ENCODE results near the gene ANKRD18A.
"Not testable (repeated sequence)": the region's sequence is repeated elsewhere in the genome, so short reads cannot be mapped to it uniquely, and the experiment has no call there.

The ANKRD18A gene

GRCh38 chr9:38629511-38629910 is 9.1 kb upstream of the ANKRD18A start:
- no peak for DNase-seq

GRCh38 chr9:38626006-38626405 is 5.6 kb upstream of the ANKRD18A start:
- DNase-seq, result no peak

DNA sequence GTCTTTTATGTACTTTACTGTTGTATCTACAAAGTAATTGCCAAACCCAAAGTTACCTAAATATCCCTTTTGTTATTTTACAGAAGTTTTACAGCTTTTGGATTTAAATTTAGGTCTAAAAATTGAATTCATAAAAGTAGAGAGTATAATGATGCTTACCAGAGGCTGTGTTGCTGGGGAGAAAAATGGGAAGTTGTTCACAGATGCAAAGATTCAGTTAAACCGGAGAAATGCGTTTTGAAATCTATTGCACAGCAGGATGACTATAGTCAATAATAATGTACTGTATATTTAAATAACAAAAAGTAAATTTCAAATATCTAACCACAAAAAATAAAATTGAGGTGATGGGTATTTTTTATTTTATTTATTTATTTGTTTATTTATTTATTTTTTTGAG is 2.6 kb upstream of the ANKRD18A start:
- no peak for DNase-seq

DNA sequence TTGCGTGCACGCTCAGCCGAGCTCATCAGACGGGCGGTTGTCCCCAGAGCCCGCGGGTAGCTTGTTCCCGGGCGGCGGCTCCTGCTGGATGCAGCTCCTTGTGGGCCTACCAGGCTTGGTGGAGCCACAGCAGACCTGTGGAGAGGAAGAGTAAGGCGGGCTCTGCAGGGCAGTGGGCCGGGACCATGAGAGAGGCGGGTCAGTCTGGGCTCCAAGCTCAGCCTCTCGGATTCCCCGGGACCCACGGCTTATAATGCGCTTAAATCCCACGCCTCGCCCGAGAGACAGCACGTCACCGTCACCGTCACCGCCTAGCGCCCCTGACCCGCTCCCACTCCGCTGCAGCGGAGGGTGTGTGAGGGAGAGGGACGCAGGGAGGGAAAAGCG is 1.9 kb upstream of the ANKRD18A start:
- DNase-seq, result peak in 13 of 58 donors; percentile 8 to 61 (median 31)

DNA sequence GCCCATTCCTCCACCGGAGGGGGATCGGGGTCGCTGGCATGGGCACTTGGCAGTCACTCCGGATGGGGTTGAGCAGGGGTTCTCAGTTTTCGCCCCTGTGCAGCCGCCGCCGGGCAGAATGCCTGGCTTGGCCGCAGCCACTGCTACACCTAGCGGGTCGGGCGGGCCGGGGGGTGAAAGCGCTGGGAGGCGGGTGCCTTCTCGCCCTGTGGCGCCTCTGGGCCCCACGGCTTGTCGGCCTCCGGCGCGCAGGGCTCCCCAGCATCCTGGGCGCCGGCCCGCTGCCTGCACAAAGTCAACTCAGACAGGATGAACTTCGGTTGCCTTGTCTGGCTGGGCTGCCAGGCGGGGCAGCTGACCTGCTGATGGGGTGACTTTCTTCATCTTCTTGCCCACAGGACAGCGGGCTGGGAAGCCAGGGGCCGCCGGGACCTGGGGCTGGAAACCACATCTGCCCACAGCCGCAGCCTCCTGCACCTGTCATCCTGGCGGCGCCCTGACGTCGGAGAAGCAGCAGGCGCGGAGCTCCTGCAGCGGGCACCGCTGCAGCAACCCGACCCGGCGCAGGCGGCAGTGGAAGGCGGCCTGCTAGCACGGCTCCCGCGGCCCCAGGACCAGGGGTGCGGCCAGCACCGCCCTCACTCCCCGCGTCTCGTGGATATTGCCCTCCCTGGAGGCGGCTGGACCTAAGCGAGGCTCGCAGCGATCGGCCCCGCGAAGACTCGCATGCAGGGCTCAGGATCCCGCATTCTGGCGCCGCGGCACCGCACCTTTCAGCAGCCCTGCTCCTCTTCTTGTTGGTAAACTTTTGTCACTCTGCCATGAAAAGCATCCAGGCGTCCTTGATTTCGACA is 1.3 kb upstream of the ANKRD18A start:
- peak in 15 of 58 donors; percentile 11 to 61 (median 40) for DNase-seq

- peak in 3 of 58 donors; percentile 21 to 40 (median 33) for DNase-seq
Observed at GRCh38 chr9:38619556-38620447, 594 bp downstream of the ANKRD18A start.

DNA sequence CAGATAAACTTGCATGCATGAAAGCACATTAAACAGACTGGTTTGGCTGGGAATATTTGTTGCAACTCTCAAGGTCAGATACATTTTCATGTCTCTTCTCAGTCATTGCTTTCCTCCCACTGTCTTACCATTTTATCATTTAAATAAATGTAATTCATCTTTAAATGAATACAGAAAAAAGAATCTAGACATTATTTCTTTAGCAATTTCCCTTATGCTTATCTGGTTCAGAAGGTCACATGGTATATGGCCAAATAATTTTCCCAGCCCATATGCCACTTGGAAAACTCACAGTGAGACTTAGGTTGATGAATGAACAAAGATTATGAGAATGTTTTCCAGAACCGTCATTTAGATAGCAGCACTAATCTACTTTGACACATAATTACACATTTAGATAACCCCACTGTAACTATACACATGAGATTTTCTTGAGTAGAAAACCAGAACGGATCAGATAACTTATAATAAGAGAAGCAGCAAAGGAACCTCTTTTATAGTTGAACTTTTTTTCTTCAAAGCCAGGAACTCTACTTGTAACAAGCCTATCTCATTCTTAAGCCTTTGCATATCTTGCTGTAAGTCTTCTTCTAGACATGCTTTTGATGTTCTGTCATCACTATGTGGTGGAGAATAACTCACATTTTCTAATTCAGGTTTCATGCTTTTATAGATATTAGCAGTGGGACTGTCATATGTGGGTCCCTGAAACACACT is 22.2 kb downstream of the ANKRD18A start:
- not testable (repeated sequence) for DNase-seq

DNA sequence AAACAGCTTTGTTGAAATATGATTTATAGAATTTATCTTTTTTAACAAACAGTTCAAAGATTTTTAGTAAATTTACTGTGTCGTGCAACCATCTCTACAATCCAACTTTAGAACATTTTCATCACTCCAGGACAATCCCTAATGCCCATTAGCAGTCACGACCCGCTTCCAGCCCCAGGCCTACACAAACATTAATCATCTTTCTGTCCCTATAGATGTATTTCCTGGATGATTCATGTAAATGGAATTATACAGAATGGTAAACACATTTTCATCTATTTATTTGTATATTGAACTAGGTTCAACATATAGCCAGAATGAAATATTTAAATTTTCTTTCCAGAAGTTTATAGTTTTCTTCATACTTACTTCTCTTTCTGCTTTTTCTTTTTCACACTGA is 25.3 kb downstream of the ANKRD18A start:
- not testable (repeated sequence) for DNase-seq

- DNase-seq, result peak in 25 of 58 donors; percentile 1 to 26 (median 8)
Observed at GRCh38 chr9:38591346-38592063, 28.9 kb downstream of the ANKRD18A start.

GRCh38 chr9:38583765-38584164 is 36.6 kb downstream of the ANKRD18A start:
- DNase-seq, result not testable (repeated sequence)

DNA sequence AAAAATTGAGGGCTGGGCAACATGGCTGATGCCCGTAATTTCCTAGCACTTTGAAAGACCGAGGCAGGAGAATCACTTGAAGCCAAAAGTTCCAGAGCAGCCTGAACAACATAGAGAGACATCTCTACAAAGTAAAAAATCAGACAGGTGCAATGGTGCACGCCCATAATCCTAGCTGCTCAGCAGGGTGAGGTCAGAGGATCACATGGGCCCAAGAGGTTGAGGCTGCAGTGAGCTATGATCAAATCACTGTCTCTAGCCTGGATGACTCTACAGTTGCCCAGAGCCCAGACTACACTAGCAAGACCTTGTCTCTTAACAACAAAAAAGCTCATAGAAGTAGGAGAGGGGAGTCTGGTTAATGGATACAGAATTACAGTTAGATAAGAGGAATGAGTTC is 40.3 kb downstream of the ANKRD18A start:
- not testable (repeated sequence) for DNase-seq

GRCh38 chr9:38576181-38576580 is 44.2 kb downstream of the ANKRD18A start:
- DNase-seq, result not testable (repeated sequence)

DNA sequence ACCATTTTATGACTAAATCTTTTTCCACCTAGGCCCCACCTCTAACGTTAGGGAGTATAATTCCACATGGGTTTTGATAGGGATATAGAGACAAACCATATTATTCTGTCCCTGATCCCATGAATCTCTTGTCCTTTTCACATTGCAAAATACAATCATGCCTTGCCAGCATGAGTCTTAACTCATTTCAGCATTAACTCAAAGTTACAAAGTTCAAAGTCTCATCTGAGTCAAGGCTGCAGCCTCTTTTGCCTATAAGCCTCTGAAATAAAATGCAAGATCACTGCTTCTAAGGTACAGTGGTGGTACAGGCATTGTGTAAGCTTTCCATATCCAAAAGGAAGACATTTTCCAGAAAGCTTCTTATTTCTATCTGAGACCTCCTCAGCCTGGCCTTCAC is 54.3 kb downstream of the ANKRD18A start:
- DNase-seq, result not testable (repeated sequence)

DNA sequence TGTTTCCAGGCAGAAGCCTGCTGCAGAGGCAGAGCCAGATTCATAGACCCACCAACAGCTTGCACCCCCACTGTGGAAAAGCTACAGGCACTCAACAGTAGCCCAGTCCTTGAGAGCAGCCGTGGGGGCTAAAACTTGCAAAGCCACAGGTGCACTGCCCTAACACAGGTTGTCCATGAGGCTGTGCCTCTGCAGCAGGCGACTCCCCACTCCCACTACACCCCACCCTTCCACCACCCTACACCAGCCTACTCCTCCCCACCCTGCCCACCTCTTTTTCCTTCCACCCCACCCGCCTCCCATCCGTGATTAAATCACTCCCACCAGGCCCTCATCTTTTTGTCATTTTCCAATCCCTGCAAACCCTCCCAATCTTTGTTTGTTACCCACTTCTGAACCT is 55.2 kb downstream of the ANKRD18A start:
- DNase-seq, result not testable (repeated sequence)

DNA sequence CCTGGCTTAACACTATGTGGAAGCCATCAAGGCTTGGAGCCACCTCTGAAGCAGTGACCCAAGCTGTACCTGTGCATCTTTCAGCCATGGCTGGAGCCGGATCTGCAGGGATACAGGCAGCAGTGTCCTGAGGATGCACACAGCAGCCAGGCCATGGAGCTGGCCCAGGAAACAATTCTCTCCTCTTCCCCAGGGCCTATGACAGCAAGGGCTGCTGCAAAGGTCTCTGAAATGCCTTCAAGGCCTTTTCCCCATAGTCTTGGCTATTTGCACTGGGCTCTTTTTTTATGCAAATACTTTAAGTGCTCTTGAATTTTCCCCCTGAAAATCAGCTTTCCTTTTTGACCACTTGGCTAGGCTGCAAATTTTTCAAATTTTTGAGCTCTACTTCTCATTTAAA is 56.5 kb downstream of the ANKRD18A start:
- not testable (repeated sequence) for DNase-seq

GRCh38 chr9:38561134-38561533 is 59.3 kb downstream of the ANKRD18A start:
- DNase-seq, result not testable (repeated sequence)

- not testable (repeated sequence) for DNase-seq
Observed at GRCh38 chr9:38559172-38559571, 61.2 kb downstream of the ANKRD18A start.

- not testable (repeated sequence) for DNase-seq
Observed at GRCh38 chr9:38557746-38558145, 62.6 kb downstream of the ANKRD18A start.

- DNase-seq, result not testable (repeated sequence)
Observed at GRCh38 chr9:38554966-38555365, 65.4 kb downstream of the ANKRD18A start.

DNA sequence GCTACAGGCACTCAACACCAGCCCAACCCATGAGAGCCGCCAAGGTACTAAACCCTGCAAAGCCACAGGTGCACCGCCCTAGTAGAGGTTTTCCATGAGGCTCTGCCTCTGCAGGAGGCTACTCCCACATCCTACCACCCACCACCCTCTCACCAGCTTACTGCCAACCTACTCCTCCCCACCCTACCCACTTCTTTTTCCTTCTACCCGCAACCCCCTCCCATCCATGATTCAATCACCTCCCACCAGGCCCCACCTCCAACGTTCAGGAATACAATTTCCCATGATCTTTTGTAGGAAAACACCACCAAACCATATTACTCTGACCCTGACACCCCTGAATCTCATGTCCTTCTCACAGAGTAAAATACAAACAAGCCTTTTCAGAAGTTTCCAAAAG is 67.4 kb downstream of the ANKRD18A start:
- not testable (repeated sequence) for DNase-seq
